Kidney (tissue), 14 donors: Measurements from ENCODE around the gene NOTUM. TPM values are rescaled to one million over a fixed set of nuclear protein-coding genes. Genes with fewer than 3 reads are reported as not detected.

Source experiments
- DNase-seq, 5 donors: peaks; one replicate each; pipeline ENCODE4 v3.0.0-alpha.2; 2013 to 2020
- FAIRE-seq: peaks from 2 replicates; lab custom pipeline; 2012; peaks lifted over from hg19 to GRCh38; lab: Jason Lieb, UNC
- H3K27ac ChIP-seq, 2 donors: one replicate each; pipeline ENCODE4 v1.7.0; 2013; ENCODE audit warnings: low read depth in 2 of 2, low read length in 2 of 2, inconsistent platforms in 1 of 2
- H3K27me3 ChIP-seq: one replicate; pipeline ENCODE4 v1.7.1; 2013; ENCODE audit warnings: low read length, inconsistent platforms; ENCODE audit not compliant: control insufficient read depth, insufficient read depth
- H3K36me3 ChIP-seq, 3 donors: one replicate each; pipeline versions ENCODE4 v1.7.0 to v1.7.1; 2013; ENCODE audit warnings: low read length in 3 of 3, control low read depth in 1 of 3, inconsistent platforms in 1 of 3; ENCODE audit not compliant: insufficient read depth in 3 of 3, control insufficient read depth in 2 of 3
- H3K4me1 ChIP-seq, 3 donors: one replicate each; pipeline versions ENCODE4 v1.7.0 to v1.7.1; 2013; ENCODE audit warnings: low read length in 3 of 3, inconsistent platforms in 1 of 3, low read depth in 1 of 3; ENCODE audit not compliant: control insufficient read depth in 2 of 3, insufficient read depth in 2 of 3
- H3K4me3 ChIP-seq, 3 donors: one replicate each; pipeline versions ENCODE4 v1.7.0 to v1.8.1; 2013; ENCODE audit warnings: low read length in 3 of 3, control low read depth in 1 of 3, inconsistent platforms in 1 of 3
- H3K9ac ChIP-seq, 3 donors: one replicate each; pipeline versions ENCODE4 v1.7.0 to v1.7.1; 2013; ENCODE audit warnings: low read length in 3 of 3, control low read depth in 1 of 3, inconsistent platforms in 1 of 3
- H3K9me3 ChIP-seq, 3 donors: one replicate each; pipeline versions ENCODE4 v1.7.0 to v1.7.1; 2013; ENCODE audit warnings: low read length in 3 of 3, control low read depth in 1 of 3, inconsistent platforms in 1 of 3; ENCODE audit not compliant: control insufficient read depth in 2 of 3, insufficient read depth in 1 of 3
- CTCF ChIP-seq: IDR thresholded peaks from 3 replicates; pipeline ENCODE4 v1.5.1; 2012; ENCODE audit warnings: mild to moderate bottlenecking, moderate library complexity, borderline replicate concordance; ENCODE audit not compliant: insufficient read depth; ENCODE audit errors: extremely low read depth
- intact Hi-C: fragments of 100-400 bp; cut with DNase I; formaldehyde crosslinking; loops from one replicate; pipeline ENCODE4 v1.11.1; 2022
- polyA plus RNA-seq: library from polyadenylated mRNA; stranded (reverse); fragments of 350-450 nt; fragmentation: Illumina TruSeq; extraction: RNeasy Lipid Tissue Mini Kit (QIAGEN cat#74804); gene quantifications from one replicate; pipeline ENCODE4 v1.2.3, GENCODE V29; 2014; ENCODE audit warnings: low read depth, low replicate concordance; ENCODE audit not compliant: insufficient read depth
- total RNA-seq: library from RNA; stranded (reverse); fragmentation: NEBNext Ultra II Directional; extraction: Animal tissue kit (Norgen Biotek cat#: 25700); gene quantifications from one replicate; pipeline ENCODE4 v1.2.1, GENCODE V29; 2021
- donor health status: control.
- donor health status: control.
- donor health status: control.
- donor health status: control.
- donor health status: control.
- donor health status: DM: yes; HTN: yes; CAD: no.
- donor health status: Normal renal cell carcinoma (clear cell type).

NOTUM gene
- total and polyA plus RNA-seq, 2 donors from 2014 or later, result not detected

DNA sequence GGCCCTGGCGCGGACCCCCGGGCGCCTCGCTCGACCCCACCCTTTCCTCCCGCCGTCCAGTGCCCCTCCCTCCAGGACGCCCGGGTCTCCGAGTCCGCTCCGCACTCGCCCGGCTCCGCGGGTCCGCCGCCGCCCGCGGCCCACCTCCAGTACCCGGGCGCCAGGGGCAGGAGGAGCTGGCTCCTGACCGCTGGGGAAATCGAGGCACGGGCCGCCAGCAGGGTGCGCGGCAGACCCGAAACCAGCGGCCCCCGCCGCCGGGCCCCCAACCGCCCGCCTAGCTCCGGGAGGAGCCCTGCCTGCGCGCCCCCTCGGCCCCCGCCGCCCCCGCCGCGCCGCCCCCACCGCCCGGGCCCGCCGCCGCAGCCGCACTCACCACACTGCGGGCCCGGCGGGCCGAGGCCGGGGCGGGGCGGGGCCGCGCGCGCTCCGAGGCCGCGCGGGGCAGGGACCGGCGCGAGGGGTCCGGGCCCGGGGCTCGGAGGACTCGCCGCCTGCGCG lies 33.8 kb downstream of the NOTUM start:
- no peak for TF ChIP-seq CTCF
- H3K4me1 ChIP-seq, result peaks cover 0 to 37% (median 23%) of the 10 kb centered on the region in 3 donors
- intact Hi-C loops, result no loop called here
- no peaks in the 10 kb centered on the region for H3K27me3 ChIP-seq
- H3K36me3 ChIP-seq, result peaks cover 0 to 2% (median 2%) of the 10 kb centered on the region in 3 donors
- peak overlapping the region in 2 of 3 donors; percentile 59 to 68 for H3K4me3 ChIP-seq
- peak overlapping the region in 2 of 3 donors; percentile 25 to 80 for H3K9ac ChIP-seq
- H3K27ac ChIP-seq, result peak overlapping the region; percentile 78 to 91
- DNase-seq, result no peak
- no peak for FAIRE-seq
- H3K9me3 ChIP-seq, result no peaks in the 10 kb centered on the region

DNA sequence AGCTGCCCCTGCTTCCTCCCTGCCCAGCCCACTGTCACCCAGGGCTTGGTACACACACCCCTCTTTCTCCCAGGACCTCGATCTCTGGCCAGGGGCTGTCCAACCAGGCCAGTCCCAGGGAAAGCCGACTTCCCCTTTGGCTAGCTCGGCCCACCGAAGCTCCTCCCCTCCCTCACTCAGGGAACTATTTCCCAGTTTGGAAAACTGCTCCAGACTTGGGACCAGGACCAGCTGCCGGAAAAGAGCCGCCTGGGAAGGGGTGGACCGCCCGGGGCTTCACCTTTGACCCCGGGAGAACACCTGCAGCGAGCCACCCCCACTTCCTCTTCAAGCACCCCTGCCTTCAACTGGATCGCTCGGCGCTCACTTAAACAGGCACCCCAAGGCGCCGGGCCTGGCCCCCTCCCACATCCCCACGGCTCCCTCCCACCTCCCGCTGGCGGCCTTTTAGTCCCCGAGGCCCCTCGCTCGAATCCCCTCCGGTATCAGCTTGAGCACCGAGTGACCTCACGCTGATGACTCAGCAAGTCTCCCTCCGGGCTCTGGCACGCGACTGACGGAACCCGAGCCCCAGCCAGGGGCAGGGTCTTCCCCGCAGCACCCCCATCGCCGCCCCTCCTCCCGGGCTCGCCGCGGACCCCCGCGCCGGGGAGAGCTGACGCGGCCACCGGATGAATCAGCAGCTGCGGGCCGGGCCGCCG lies 34.4 kb downstream of the NOTUM start:
- H3K27me3 ChIP-seq, result no peaks in the 10 kb centered on the region
- peaks cover 0 to 6% (median 4%) of the 10 kb centered on the region in 3 donors for H3K36me3 ChIP-seq
- no peak for TF ChIP-seq CTCF
- intact Hi-C loops, result no loop called here
- H3K4me3 ChIP-seq, result peak overlapping the region in 2 of 3 donors; percentile 59 to 68
- no peaks in the 10 kb centered on the region for H3K9me3 ChIP-seq
- H3K4me1 ChIP-seq, result peaks cover 0 to 39% (median 23%) of the 10 kb centered on the region in 3 donors
- FAIRE-seq (no peak), DNase-seq (peak; percentile 54 to 93 (median 84))
- H3K9ac ChIP-seq, result peak overlapping the region in 2 of 3 donors; percentile 38 to 80
- peak overlapping the region; percentile 78 to 91 for H3K27ac ChIP-seq

DNA sequence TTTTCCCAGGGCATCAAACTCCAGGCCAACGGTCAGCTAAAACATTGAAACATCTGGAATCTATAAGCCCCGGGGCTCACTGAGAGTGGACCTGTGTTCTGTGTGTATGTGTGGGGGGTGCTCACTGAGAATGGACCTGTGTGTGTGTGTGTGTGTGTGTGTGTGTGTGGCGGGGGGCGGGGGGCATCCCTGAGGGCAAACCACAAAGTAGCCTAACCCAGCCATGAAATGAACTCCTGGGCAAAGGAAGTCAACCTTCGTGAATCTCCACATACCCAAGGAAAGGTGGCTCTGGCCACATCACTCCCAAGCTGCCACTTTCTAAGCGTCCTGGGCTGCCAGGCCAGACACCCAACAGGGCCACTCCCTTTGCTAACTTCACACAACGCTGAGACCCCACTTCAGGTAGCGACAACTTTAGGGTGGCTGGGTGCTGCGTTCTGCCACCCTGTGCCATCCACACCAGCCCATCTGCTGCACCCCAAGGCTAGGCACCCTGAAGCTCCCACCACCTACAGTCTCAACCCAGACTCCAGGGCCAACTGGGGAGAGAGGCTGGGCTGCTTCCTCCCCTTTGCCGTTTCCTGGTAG lies 35.0 kb downstream of the NOTUM start:
- H3K9ac ChIP-seq, result peak overlapping the region in 2 of 3 donors; percentile 38 to 80
- intact Hi-C loops, result no loop called here
- peaks cover 0 to 42% (median 23%) of the 10 kb centered on the region in 3 donors for H3K4me1 ChIP-seq
- H3K27me3 ChIP-seq, result no peaks in the 10 kb centered on the region
- peak overlapping the region; percentile 78 to 91 for H3K27ac ChIP-seq
- H3K4me3 ChIP-seq, result peak overlapping the region; percentile 16 to 68 (median 59)
- peaks cover 0 to 6% (median 4%) of the 10 kb centered on the region in 3 donors for H3K36me3 ChIP-seq
- no peak for TF ChIP-seq CTCF
- no peak for FAIRE-seq
- DNase-seq, result no peak
- no peaks in the 10 kb centered on the region for H3K9me3 ChIP-seq
